Osteocyte (in vitro differentiated cells): Measurements from ENCODE around the gene CHST3. TPM values are rescaled to one million over a fixed set of nuclear protein-coding genes. Genes with fewer than 3 reads are reported as not detected.
"Not testable (repeated sequence)": the region's sequence is repeated elsewhere in the genome, so short reads cannot be mapped to it uniquely, and the experiment has no call there.

Source experiments
- DNase-seq: peaks from one replicate; pipeline ENCODE4 v3.0.0; 2021; ENCODE audit warnings: mixed read lengths; ENCODE audit not compliant: unreplicated experiment; ENCODE audit errors: extremely low spot score
- H3K27ac Mint-ChIP-seq: one replicate; pipeline ENCODE4 v1.8.0; 2021; ENCODE audit warnings: mild to moderate bottlenecking, mixed read lengths; ENCODE audit not compliant: unreplicated experiment
- H3K27me3 Mint-ChIP-seq: one replicate; pipeline ENCODE4 v1.8.0; 2021; ENCODE audit warnings: mixed read lengths; ENCODE audit not compliant: unreplicated experiment
- H3K36me3 Mint-ChIP-seq: one replicate; pipeline ENCODE4 v1.8.0; 2021; ENCODE audit warnings: mixed read lengths; ENCODE audit not compliant: unreplicated experiment
- H3K4me1 Mint-ChIP-seq: one replicate; pipeline ENCODE4 v1.8.0; 2021; ENCODE audit warnings: mixed read lengths; ENCODE audit not compliant: unreplicated experiment
- H3K4me3 Mint-ChIP-seq: one replicate; pipeline ENCODE4 v1.8.0; 2021; ENCODE audit warnings: mild to moderate bottlenecking, moderate library complexity, mixed read lengths; ENCODE audit not compliant: unreplicated experiment
- H3K9me3 Mint-ChIP-seq: one replicate; pipeline ENCODE4 v1.8.0; 2021; ENCODE audit warnings: mixed read lengths; ENCODE audit not compliant: unreplicated experiment
- CTCF ChIP-seq: fragments of 200-600 bp; sonication (generic); IDR thresholded peaks from 2 replicates; pipeline ENCODE4 v1.5.0; 2021; ENCODE audit warnings: antibody characterized with exemption, mild to moderate bottlenecking, moderate library complexity
- total RNA-seq: library from RNA; stranded (reverse); gene quantifications from 2 replicates; pipeline ENCODE4 v1.2.1, GENCODE V29; 2021

CHST3 gene
- total RNA-seq, 1 donor from 2014 or later, result 35.0 TPM

- peaks cover 98% of the 10 kb centered on the region for H3K4me1 Mint-ChIP-seq
- TF ChIP-seq CTCF, result no peak
- no peak for DNase-seq
- H3K9me3 Mint-ChIP-seq, result no peaks in the 10 kb centered on the region
- peak overlapping the region; percentile 86 for H3K27ac Mint-ChIP-seq
- H3K27me3 Mint-ChIP-seq, result no peaks in the 10 kb centered on the region
- no peak overlapping the region for H3K4me3 Mint-ChIP-seq
- peaks cover 5% of the 10 kb centered on the region for H3K36me3 Mint-ChIP-seq
Observed at GRCh38 chr10:71973777-71974488, 9.7 kb downstream of the CHST3 start.

- no peak for DNase-seq
- Mint-ChIP-seq H3K9me3 (no peaks in the 10 kb centered on the region), H3K4me3 (no peak overlapping the region), H3K4me1 (peaks cover 99% of the 10 kb centered on the region), H3K27me3 (no peaks in the 10 kb centered on the region), H3K27ac (peak overlapping the region; percentile 86), H3K36me3 (peaks cover 5% of the 10 kb centered on the region)
- TF ChIP-seq CTCF, result no peak
Observed at GRCh38 chr10:71974489-71975021, 10.4 kb downstream of the CHST3 start.

GRCh38 chr10:71975087-71975870, 11.1 kb downstream of the CHST3 start:
- Mint-ChIP-seq H3K27ac (peak overlapping the region; percentile 86), H3K9me3 (no peaks in the 10 kb centered on the region), H3K36me3 (peaks cover 5% of the 10 kb centered on the region), H3K4me3 (peak overlapping the region; percentile 4), H3K27me3 (no peaks in the 10 kb centered on the region), H3K4me1 (peaks cover 99% of the 10 kb centered on the region)
- no peak for DNase-seq
- TF ChIP-seq CTCF, result no peak

GRCh38 chr10:71975871-71976725, 11.9 kb downstream of the CHST3 start:
- Mint-ChIP-seq H3K4me3 (no peak overlapping the region), H3K4me1 (peaks cover 99% of the 10 kb centered on the region), H3K27ac (peak overlapping the region; percentile 86)

GRCh38 chr10:71977614-71977903, 13.4 kb downstream of the CHST3 start:
- not testable (repeated sequence) for DNase-seq, H3K9me3 Mint-ChIP-seq, H3K27me3 Mint-ChIP-seq, H3K4me3 Mint-ChIP-seq, H3K36me3 Mint-ChIP-seq
- Mint-ChIP-seq H3K4me1 (peaks cover 100% of the 10 kb centered on the region), H3K27ac (peak overlapping the region; percentile 94)

More at GRCh38 chr10:71975871-71976725, 11.9 kb downstream of the CHST3 start:
- no peak for DNase-seq
- H3K27me3 Mint-ChIP-seq, result no peaks in the 10 kb centered on the region
- H3K36me3 Mint-ChIP-seq, result peaks cover 5% of the 10 kb centered on the region
- no peaks in the 10 kb centered on the region for H3K9me3 Mint-ChIP-seq
- no peak for TF ChIP-seq CTCF
